GM21576 (cell line): ENCODE measurements around the gene GRID1.
"Not testable (repeated sequence)": the region's sequence is repeated elsewhere in the genome, so short reads cannot be mapped to it uniquely, and the experiment has no call there.

Experiments used
- ATAC-seq: cut with Tn5 transposase; IDR thresholded peaks from one replicate; pipeline ENCODE4 v1.9.1; 2021; ENCODE audit warnings: mild to moderate bottlenecking, moderate library complexity; ENCODE audit not compliant: unreplicated experiment

Gene GRID1

GRCh38 chr10:86176850-86177536 is 189.6 kb downstream of the GRID1 start:
- ATAC-seq: no peak

- ATAC-seq: not testable (repeated sequence)
Measured at GRCh38 chr10:86175476-86175875, 191.1 kb downstream of the GRID1 start.

GRCh38 chr10:86172301-86172700 is 194.3 kb downstream of the GRID1 start:
- no peak for ATAC-seq

GRCh38 chr10:86170255-86171108 is 196.1 kb downstream of the GRID1 start:
- no peak for ATAC-seq

- no peak for ATAC-seq
Measured at GRCh38 chr10:86169506-86170254, 196.9 kb downstream of the GRID1 start.

GRCh38 chr10:86169066-86169465 is 197.5 kb downstream of the GRID1 start:
- ATAC-seq: no peak

GRCh38 chr10:86168256-86168655 is 198.3 kb downstream of the GRID1 start:
- no peak for ATAC-seq

GRCh38 chr10:86167762-86168128 is 198.8 kb downstream of the GRID1 start:
- no peak for ATAC-seq

GRCh38 chr10:86167121-86167761 is 199.4 kb downstream of the GRID1 start:
- no peak for ATAC-seq

- ATAC-seq: no peak
Measured at GRCh38 chr10:86165666-86166065, 200.9 kb downstream of the GRID1 start.

- no peak for ATAC-seq
Measured at GRCh38 chr10:86164960-86165630, 201.5 kb downstream of the GRID1 start.

GRCh38 chr10:86164174-86164774 is 202.3 kb downstream of the GRID1 start:
- ATAC-seq: no peak

- no peak for ATAC-seq
Measured at GRCh38 chr10:86163522-86164173, 202.9 kb downstream of the GRID1 start.

GRCh38 chr10:86162696-86163400 is 203.7 kb downstream of the GRID1 start:
- no peak for ATAC-seq

GRCh38 chr10:86162036-86162435 is 204.6 kb downstream of the GRID1 start:
- no peak for ATAC-seq

GRCh38 chr10:86160890-86161585 is 205.6 kb downstream of the GRID1 start:
- no peak for ATAC-seq

- ATAC-seq: no peak
Measured at GRCh38 chr10:86159797-86160196, 206.8 kb downstream of the GRID1 start.
